GM18867 (cell line): ENCODE results near the gene AGBL2.
"Not testable (repeated sequence)": the region's sequence is repeated elsewhere in the genome, so short reads cannot be mapped to it uniquely, and the experiment has no call there.

Experiments used
- ATAC-seq: cut with Tn5 transposase; IDR thresholded peaks from one replicate; pipeline ENCODE4 v1.9.1; 2021; ENCODE audit warnings: mild to moderate bottlenecking, moderate library complexity; ENCODE audit not compliant: unreplicated experiment

AGBL2 gene

DNA sequence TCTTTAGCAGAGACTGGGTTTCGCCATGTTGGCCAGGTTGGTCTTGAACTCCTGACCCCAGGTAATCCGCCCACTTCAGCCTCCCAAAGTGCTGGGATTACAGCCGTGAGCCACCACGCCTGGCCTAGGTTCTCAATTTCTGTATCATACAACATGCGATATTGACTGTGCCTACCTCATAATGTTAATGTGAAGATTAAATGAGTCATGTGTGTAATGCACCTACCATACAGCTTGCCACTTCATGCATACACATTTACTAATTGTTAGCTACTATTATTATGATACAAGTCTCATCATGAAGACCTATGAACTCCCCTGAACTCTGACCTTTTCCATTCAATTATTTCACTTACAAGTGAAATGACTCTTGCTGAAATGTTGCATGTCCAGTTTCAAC lies 25.7 kb downstream of the AGBL2 start:
- ATAC-seq, result no peak

DNA sequence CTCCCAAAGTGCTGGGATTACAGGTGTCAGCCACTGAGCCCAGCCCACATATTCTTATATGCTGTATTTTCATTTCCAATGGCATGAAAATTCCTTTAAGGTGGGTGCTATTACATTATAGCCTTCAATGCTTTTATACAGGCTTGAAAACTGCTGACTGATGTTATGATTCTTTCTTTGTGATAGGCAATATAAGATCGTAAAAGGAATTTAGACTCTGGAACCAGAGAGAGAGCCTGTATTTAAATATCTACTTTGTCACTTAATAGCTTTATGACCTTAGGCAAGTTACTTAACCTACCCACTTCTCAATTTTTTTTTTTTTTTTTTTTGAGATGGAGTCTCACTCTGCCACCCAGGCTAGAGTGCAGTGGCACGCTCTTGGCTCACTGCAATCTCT lies 26.2 kb downstream of the AGBL2 start:
- no peak for ATAC-seq

DNA sequence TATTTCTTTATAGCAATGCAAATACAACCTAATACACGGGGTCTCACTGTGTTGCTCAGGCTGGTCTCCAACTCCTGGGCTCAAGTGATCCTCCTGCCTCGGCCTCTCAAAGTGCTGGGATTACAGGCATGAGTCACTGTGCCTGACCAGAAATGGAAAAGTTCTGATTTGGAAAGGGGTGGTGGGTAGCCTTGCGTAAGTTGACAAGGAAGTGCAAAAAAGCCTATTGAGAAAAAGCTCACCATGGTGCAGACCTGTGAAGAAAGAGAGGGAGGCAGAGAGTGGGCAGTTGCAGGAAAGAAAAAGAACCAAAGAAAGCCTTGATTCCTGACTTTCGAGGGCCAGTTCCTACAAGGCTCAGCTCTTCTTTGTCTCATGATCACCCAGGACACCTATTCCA lies 27.1 kb downstream of the AGBL2 start:
- ATAC-seq, result no peak

DNA sequence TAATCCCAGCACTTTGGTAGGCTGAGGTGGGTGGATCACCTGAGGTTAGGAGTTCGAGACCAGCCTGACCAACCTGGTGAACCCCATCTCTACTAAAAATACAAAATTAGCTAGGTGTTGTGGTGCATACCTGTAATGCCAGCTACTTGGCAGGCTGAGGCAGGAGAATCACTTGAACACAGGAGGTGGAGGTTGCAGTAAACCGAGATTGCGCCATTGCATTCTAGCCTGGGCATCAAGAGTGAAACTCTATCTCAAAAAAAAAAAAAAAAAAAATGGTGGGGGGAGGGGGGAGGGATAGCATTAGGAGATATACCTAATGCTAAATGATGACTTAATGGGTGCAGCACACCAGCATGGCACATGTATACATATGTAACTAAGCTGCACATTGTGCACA lies 28.5 kb downstream of the AGBL2 start:
- ATAC-seq, result not testable (repeated sequence)

DNA sequence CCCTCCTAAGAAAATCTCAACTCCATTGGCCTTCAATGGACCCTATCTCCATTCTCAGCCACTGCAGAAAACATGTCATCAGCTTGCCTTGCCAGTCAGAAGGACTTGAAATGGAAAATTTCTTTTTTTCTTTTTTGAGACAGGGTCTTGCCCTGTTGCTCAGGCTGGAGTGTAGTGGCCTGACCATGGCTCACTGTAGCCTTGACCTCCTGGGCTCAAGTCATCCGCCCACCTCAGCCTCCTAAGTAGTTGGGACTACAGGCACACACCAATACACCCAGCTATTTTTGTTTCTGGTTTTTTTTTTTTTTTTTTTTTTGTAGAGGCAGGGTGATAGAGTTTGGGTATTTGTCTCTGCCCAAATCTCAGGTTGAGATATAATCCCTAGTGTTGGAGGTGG lies 29.0 kb downstream of the AGBL2 start:
- no peak for ATAC-seq

DNA sequence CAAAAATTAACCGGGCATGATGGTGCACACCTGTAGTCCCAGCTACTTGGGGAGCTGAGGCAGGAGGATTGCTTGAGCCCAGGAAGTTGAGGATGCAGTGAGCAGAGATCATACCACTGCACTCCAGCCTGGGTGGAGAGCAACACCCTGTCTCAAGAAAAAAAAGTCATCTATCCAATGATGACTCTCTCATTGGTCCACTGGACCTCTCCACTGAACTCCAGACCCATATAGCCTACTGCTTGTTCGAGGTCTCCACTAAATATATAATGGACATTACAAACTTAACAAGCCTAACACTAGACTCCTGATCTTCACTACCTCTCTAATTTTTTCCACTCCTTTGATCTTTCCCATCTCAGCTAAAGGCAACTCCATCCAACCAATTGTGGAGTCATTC lies 39.3 kb downstream of the AGBL2 start:
- ATAC-seq, result no peak

DNA sequence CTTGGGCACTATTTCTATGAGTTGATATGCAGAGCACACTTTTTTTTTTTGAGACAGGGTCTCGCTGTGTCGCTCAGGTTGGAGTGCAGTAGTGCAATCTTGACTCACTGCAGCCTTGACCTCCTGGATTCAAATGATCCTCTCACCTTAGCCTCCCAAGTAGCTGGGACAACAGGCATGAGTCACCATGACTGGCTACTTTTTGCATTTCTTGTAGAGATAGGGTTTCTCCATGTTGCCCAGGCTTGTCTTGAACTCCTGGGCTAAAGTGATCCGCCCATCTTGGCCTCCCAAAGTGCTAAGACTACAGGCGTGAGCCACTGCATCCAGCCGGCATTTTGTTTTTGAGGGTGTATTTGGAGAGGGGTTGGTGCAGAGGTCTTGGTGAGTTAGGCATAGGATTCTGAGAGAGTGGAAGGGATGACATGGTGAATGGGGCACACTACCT lies 42.9 kb downstream of the AGBL2 start:
- ATAC-seq, result no peak

DNA sequence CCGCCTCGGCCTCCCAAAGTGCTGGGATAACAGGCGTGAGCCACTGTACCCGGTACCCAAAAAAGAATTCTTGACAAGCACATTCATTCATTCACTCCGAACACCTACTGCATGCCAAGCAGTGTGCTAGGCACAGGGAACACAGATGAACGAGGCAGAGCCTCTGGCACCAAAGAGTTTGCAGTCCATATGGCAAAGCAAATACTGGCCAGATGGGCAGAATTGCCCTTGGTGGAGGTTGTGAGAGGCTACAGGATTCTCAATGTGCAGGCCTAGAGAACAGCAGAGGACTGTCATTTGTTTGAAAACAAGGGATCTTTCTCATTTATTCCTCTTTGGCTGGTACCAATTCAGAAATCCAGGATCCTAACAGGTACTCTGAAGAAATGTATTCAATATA lies 45.3 kb downstream of the AGBL2 start:
- ATAC-seq, result no peak

DNA sequence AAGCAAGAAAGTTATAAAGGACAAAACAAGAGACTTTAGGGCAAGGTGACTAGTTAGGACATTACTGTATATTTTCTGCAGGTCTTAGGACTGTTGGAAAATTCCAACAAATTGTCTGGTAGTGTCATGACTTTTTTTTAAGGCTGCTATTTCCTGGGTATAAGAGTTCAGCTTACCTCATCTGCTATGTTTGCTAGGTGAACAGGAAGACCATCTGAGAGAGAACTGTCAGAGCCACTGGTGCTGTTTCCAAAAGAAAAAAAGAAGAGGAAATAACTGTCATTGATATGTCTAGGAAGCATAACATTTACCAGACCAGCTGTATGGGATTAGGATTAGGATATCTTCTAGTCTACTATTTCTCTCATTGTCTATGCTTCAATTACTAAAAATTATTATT lies 46.5 kb downstream of the AGBL2 start:
- no peak for ATAC-seq

DNA sequence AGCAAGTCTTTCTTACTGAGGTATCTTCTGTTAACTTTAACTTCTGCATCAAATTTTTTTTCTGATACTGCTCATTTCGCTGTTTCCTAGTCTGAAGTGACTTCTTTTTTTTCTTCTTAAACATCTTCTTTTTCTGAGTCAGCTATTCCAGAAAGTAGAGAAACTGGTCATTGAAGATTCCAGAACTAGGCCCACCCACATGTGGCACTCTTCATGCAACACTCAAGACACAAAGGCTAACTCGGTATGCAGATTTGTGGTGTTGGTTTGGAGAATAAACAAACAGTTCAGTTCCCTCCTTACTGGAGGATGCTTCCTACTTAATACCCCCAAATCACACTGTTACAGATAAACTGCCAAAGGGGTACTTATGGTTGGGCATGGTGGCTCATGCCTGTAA lies 47.6 kb downstream of the AGBL2 start:
- no peak for ATAC-seq

DNA sequence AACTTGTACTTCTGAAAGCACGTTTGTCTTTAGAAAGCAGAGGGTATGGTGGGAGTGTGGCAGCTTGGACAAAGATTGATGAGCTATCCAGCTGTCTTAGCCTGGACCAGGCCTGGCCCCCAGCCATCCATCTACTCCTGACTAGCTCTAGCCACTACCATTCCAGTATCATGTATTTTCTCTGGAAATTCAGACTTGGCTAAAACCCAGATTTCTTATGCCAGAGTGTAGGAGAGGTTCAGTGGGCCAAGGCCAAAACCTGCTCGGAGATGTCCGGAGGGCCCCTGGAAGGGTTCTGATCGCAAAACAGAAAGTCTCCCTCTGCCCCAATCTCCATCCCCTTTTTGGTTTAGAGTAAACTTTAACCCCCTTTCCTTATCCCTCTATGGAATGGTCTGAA lies 48.0 kb downstream of the AGBL2 start:
- no peak for ATAC-seq

DNA sequence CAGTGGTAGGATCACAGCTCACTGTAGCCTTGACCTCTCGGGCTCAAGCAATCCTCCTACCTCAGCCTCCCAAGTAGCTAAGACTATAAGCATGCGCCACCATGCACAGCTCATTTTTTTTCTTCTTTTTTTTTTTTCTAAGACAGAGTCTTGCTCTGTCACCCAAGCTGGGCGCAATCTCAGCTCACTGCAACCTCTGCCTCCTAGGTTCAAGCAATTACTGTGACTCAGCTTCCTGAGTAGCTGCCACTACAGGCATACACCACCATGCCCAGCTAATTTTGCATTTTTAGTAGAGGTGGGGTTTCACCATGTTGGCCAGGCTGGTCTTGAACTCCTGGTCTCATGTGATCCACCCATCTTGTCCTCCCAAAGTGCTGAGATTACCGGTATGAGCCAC lies 50.2 kb downstream of the AGBL2 start:
- ATAC-seq, result not testable (repeated sequence)

DNA sequence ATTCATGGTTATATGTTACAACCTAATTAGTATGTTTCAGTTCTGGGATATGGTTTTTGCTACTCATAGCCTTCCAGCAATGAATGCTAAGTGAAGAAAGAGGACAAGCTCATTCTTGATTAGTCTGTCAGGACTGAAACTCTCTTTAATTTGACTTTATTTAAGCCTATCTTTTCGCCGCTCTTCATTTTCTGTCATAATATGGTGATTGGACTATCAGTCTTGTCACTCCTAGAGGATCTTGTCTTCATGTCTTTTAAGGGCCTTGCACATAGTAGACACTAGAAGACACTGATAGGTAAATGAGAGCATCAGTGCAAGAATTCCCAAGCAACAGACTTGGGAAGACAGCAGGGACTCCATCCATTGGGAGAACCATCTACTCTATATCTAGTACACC lies 53.9 kb downstream of the AGBL2 start:
- ATAC-seq, result no peak

DNA sequence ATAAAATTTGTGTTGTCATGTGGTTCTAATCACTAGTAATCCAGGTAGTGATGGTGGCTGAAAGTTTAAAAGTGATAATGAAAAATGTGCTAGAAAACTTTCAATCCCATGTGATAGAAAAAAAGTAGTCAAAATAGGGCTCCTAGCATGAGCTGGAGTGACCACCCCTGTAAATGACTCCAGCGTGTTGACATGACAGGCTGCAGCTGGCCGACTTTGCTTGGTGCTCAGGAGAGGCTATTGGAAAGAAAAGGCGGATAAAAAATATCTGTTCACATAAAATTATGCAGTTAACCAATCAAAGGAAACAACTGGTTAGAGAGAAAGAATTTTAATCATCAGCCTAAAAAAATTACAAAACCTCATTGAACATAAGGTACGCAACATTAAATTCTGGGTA lies 55.9 kb downstream of the AGBL2 start:
- no peak for ATAC-seq

DNA sequence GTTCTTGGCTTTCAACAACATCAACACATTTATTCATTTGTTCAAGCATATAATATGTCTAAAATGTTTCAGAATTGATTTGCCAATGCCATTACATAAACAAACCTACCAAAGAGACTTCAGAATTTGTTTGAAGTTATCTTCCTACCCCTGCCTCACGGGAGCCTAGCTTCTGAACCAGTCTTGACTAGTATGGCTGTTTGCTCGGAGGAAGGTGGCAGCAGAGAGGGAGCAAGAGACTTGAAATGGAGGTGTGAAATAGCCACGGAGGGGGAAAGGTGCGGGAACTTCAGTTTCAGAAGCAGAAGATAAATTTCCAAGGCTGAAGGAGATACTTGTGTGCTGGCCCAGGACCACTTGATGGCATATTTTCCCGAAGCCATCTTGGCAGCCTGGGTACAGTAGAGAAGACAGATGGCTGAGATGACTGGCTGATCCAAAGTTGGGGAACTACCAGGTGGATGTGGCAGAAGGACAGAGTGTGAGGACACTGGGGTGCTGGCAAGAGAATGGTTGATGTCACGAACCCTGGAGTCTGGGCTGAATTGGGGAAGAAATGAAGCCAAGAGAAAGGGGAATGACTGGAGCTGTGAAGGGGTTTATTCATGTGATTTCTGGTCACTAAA lies 58.8 kb downstream of the AGBL2 start:
- no peak for ATAC-seq

DNA sequence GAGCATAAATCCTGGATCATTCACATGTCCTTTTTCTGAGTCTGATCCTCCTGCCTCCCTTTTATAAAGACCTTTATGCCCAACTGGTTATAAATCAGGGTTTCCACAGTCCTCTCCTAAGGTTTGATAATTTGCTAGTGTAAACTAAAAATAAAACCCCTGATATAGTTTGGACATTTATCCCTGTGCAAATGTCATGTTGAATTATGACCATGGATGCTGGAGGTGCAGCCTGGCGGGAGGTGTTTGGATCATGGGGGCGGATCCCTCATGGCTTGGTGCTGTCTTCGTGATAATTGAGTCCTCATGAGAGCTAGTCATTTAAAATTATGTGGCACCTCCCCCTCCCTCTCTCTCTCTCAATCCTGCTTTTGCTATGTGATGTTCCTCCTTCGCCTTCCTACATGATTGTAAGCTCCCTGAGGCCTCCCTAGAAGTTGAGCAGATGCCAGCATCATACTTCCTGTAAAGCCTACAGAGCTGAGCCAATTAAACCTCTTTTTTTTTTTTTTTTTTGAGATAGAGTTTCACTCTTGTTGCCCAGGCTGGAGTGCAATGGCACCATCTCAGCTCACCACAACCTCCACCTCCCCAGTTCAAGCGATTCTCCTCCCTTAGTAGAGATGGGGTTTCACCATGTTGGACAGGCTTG lies 63.2 kb downstream of the AGBL2 start:
- no peak for ATAC-seq

DNA sequence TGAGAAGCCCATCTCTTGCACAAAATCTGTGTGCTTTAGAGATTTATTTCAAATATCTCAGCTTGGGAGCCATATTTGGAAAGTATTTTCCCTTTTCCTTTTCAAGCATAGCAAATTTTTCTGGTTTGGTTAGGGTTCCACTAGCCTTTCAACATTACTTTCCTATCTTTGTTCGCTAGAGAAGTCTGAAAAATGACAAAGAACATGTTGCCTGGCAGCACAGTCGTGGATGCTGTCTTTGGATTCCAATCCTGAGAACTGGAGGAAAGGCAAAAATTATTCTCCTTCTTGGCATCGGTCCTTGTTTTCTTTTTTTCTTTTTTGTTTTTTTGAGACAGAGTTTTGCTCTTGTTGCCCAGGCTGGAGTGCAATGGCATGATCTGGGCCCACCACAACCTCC lies 65.9 kb downstream of the AGBL2 start:
- no peak for ATAC-seq

DNA sequence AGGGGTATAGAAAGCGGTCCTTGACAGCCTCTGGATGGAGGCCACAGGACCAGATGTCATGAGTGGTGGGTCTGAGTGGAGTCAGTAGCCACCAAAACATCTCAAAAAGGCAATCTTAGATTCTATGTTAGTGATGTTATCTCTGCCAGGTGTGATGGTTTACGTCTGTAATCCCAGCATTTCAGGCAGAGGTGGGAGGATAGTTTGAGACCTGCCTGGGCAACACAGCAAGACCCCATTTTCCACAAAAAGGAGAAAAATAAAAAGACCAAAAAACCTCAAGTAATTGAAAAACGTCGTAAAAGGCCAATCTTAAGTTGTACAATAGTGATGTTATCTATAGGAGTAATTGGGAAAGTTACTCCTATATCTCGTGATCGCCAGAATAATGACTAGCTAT lies 69.2 kb downstream of the AGBL2 start:
- ATAC-seq, result no peak

DNA sequence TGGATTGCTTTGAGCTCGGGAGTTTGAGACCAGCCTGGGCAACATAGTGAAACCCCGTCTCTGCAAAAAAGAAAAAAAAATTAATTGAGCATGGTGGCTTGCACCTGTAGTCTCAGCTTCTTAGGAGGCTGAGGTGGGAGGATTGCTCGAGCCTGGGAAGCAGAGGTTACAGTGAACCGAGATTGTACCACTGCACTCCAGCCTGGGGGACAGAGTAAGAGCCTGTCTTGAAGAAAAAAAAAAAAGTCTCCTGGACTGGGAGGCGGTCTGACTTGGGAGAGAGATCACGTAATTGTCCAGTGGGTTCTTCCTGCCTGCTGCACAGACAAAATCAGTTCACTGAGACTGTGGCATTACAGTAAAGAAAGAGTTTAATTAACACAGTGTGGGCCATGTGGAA lies 69.7 kb downstream of the AGBL2 start:
- ATAC-seq, result no peak

DNA sequence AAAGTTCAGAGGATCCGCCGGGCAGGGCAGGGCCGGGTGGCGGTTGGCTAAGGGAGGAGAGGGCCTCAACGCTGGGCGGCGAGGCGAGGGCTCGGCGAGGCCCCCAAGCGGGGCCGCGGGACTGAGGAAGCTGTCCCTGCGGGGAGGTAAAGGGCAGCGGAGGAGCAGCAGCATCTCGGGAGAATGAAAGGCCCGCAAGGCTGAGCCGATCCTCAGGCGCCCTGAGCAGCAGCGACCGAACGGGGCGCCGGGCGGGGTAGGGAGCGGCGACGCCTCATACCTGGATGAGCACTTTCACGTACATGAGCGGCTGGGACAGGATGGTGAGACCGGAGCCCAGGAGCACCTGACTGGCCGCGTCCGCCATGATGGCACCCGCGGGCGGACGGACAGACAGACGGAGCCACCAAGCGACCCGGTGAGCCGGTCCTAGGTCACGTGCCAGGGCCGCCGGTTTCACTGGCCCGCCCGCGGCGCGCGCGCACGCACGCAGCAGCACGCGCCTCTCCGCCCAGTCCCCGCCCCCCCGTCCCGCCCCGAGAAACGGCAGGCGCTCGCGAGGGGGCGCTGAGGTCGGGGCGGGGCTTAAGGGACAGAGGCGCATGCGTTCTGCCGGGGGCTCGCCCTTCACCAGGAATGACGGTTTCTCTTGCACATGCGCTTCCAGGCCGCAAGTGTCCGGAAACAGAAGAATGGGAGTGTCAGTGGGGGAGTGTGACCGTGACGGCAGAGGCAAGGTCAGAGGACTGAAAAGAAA lies 72.9 kb downstream of the AGBL2 start, which contains the start of gene MTCH2:
Gene MTCH2 (minus strand): TSS at position 461 of the 757 bp plus-strand sequence. CDS start 94 bp downstream, at position 367.
- ATAC-seq, result peak; percentile 89

DNA sequence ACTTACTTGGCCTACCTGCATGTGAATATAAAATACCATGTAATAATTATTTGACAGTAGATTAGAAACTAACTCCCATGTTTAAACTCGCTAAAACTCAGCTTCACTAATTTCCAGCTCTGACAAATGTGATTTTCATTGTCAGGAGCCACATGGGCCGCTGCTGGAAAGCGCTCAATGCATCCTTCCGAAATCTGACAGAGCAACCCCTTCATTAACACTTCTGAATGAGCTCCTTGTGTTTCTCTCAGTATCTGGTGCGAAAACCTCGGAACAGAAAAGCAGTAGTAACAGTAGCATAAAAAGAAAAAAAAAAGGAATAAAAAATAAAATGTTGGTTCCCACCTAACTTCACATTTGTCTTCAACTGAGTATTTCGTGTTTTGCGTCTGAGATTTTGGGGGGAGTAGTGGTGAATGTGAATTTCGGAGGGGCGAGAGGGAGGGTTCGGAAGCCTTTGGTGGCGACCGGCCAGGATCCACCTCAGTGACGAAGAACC lies 73.5 kb downstream of the AGBL2 start:
- ATAC-seq, result no peak

DNA sequence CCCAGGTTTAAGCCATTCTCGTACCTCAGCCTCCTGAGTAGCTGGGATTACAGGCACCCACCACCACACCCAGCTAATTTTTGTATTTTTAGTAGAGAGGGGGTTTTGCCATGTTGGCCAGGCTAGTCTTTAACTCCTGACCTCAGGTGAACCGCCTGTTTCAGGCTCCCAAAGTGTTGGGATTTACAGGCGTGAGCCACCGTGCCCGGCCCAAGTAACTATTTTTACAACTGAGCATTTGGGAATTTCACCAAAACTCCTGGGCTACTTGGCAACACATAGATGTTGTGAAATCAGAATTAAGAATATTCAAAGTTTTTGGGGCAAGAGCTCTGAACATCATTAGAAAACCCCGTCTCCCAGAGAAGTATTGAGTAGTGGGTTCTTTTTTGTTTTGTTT lies 74.7 kb downstream of the AGBL2 start:
- not testable (repeated sequence) for ATAC-seq
